Liver (tissue), 9 donors: ENCODE results near the gene MYOM1. TPM values are rescaled to one million over a fixed set of nuclear protein-coding genes. Genes with fewer than 3 reads are reported as not detected.

Source experiments
- DNase-seq: peaks from one replicate; pipeline ENCODE4 v3.0.0-alpha.2; 2017; ENCODE audit warnings: low spot score
- H3K27ac ChIP-seq, 2 donors: one replicate each; pipeline ENCODE4 v1.7.0; 2013; ENCODE audit warnings: inconsistent platforms in 2 of 2, low read length in 2 of 2, control low read depth in 1 of 2, low read depth in 1 of 2, mild to moderate bottlenecking in 1 of 2
- H3K27me3 ChIP-seq, 4 donors: one replicate each; pipeline versions ENCODE4 v1.6.1 to v1.7.0; 2013; ENCODE audit warnings: low read length in 3 of 4, inconsistent platforms in 1 of 4, mild to moderate bottlenecking in 1 of 4, moderate library complexity in 1 of 4; ENCODE audit not compliant: control insufficient read depth in 4 of 4, insufficient read depth in 4 of 4
- H3K36me3 ChIP-seq, 4 donors: one replicate each; pipeline versions ENCODE4 v1.6.1 to v1.7.0; 2013; ENCODE audit warnings: low read length in 3 of 4, mild to moderate bottlenecking in 3 of 4, low read depth in 1 of 4, moderate library complexity in 1 of 4; ENCODE audit not compliant: control insufficient read depth in 4 of 4, insufficient read depth in 3 of 4
- H3K4me1 ChIP-seq, 4 donors: one replicate each; pipeline versions ENCODE4 v1.6.1 to v1.7.0; 2013; ENCODE audit warnings: low read length in 3 of 4, mild to moderate bottlenecking in 3 of 4, moderate library complexity in 1 of 4; ENCODE audit not compliant: control insufficient read depth in 4 of 4, insufficient read depth in 4 of 4
- H3K4me3 ChIP-seq, 3 donors: one replicate each; pipeline versions ENCODE4 v1.6.1 to v1.7.0; 2013; ENCODE audit warnings: low read length in 3 of 3, control low read depth in 1 of 3, low read depth in 1 of 3, mild to moderate bottlenecking in 1 of 3
- H3K9ac ChIP-seq, 2 donors: one replicate each; pipeline ENCODE4 v1.7.0; 2013; ENCODE audit warnings: low read length in 2 of 2, mild to moderate bottlenecking in 2 of 2, moderate library complexity in 2 of 2, control low read depth in 1 of 2, low read depth in 1 of 2
- H3K9me3 ChIP-seq, 4 donors: one replicate each; pipeline versions ENCODE4 v1.6.1 to v1.7.0; 2013; ENCODE audit warnings: low read length in 3 of 4; ENCODE audit not compliant: control insufficient read depth in 4 of 4
- CTCF ChIP-seq: fragments of 150-350 bp; IDR thresholded peaks from 2 replicates; pipeline ENCODE4 v1.5.1; 2017; ENCODE audit warnings: improper control_type of control experiment, low read depth, low read length; ENCODE audit not compliant: missing input control
- EGR1 ChIP-seq, 2 donors: IDR thresholded peaks; 2 replicates each; pipeline ENCODE4 v1.6.1; 2016 to 2018; ENCODE audit warnings: antibody characterized with exemption in 2 of 2, low read depth in 2 of 2
- FOXA1 ChIP-seq: IDR thresholded peaks from 2 replicates; pipeline ENCODE4 v1.6.1; 2016; ENCODE audit warnings: antibody characterized with exemption
- FOXA2 ChIP-seq: IDR thresholded peaks from 2 replicates; pipeline ENCODE4 v1.6.1; 2016; ENCODE audit warnings: antibody characterized with exemption
- HNF4A ChIP-seq, 2 donors: conservative IDR thresholded peaks; 2 replicates each; pipeline ENCODE4 v1.6.1; 2016; ENCODE audit warnings: antibody characterized with exemption in 2 of 2, mild to moderate bottlenecking in 2 of 2
- HNF4G ChIP-seq: IDR thresholded peaks from 2 replicates; pipeline ENCODE4 v1.6.1; 2016; ENCODE audit warnings: antibody characterized with exemption
- JUND ChIP-seq, 2 donors: IDR thresholded peaks; 2 replicates each; pipeline ENCODE4 v1.6.1; 2016; ENCODE audit warnings: antibody characterized with exemption in 2 of 2
- MAX ChIP-seq: IDR thresholded peaks from 2 replicates; pipeline ENCODE4 v1.6.1; 2016; ENCODE audit warnings: antibody characterized with exemption
- NR2F2 ChIP-seq: IDR thresholded peaks from 2 replicates; pipeline ENCODE4 v1.6.1; 2016; ENCODE audit warnings: antibody characterized with exemption
- RAD21 ChIP-seq, 2 donors: IDR thresholded peaks; 2 replicates each; pipeline ENCODE4 v1.6.1; 2016; ENCODE audit warnings: antibody characterized with exemption in 2 of 2, mild to moderate bottlenecking in 2 of 2
- REST ChIP-seq: IDR thresholded peaks from 2 replicates; pipeline ENCODE4 v1.6.1; 2016; ENCODE audit warnings: antibody characterized with exemption, mild to moderate bottlenecking
- RXRA ChIP-seq, 2 donors: IDR thresholded peaks; 2 replicates each; pipeline ENCODE4 v1.6.1; 2017 to 2018; ENCODE audit warnings: antibody characterized with exemption in 2 of 2, mild to moderate bottlenecking in 1 of 2
- SP1 ChIP-seq: IDR thresholded peaks from 2 replicates; pipeline ENCODE4 v1.6.1; 2018; ENCODE audit warnings: antibody characterized with exemption, mild to moderate bottlenecking
- TAF1 ChIP-seq: conservative IDR thresholded peaks from 2 replicates; pipeline ENCODE4 v1.6.1; 2016; ENCODE audit warnings: antibody characterized with exemption, mild to moderate bottlenecking
- YY1 ChIP-seq: IDR thresholded peaks from 2 replicates; pipeline ENCODE4 v1.6.1; 2016; ENCODE audit warnings: antibody characterized with exemption, mild to moderate bottlenecking
- ZBTB33 ChIP-seq: IDR thresholded peaks from 2 replicates; pipeline ENCODE4 v1.6.1; 2016; ENCODE audit warnings: antibody characterized with exemption
- WGBS: extraction: QIAGEN DNeasy Blood & Tissue Kit; methylation state at CpG from one replicate; pipeline ENCODE4 v1.1.7; 2013; 5-methylcytosine and 5-hydroxymethylcytosine counted together
- polyA plus RNA-seq, 2 donors: library from polyadenylated mRNA; stranded (reverse) in 1 of 2; unstranded in 1 of 2; fragments of 200-250 nt in 1 of 2; fragments of >200 nt in 1 of 2; fragmentation: Nextera tagmentation in 1 of 2; extraction: Ambion mirVana in 1 of 2; gene quantifications; one replicate each; pipeline versions ENCODE4 v1.2.1 to v1.2.3, GENCODE V29; 2013 to 2015
- total RNA-seq, 2 donors: library from RNA; depleted of rRNA; stranded (reverse); fragments of >200 nt; gene quantifications; one replicate each; pipeline ENCODE4 v1.2.3, GENCODE V29; 2014
- donor health status: healthy.
- donor health status: healthy.
- donor health status: healthy.
- donor health status: healthy.
- donor health status: healthy.

The MYOM1 gene
- total and polyA plus RNA-seq, 4 donors, result 10.1 to 48.4 (median 21.3) TPM

- no peak for DNase-seq
- Histone ChIP-seq H3K9ac (no peak overlapping the region), H3K27me3 (no peaks in the 10 kb centered on the region), H3K36me3 (peaks cover 0 to 7% (median 0%) of the 10 kb centered on the region in 4 donors), H3K4me1 (peaks cover 0 to 13% (median 10%) of the 10 kb centered on the region in 4 donors), H3K27ac (peak overlapping the region in 1 of 2 donors; percentile 42), H3K4me3 (no peak overlapping the region), H3K9me3 (no peaks in the 10 kb centered on the region)
- TF ChIP-seq TAF1 (no peak), NR2F2 (no peak), YY1 (no peak), HNF4A (conservative IDR thresholded peaks at IDR 0.05) (no peak), CTCF (no peak), FOXA2 (no peak), HNF4G (no peak), FOXA1 (no peak), SP1 (no peak), EGR1 (IDR thresholded peaks at IDR 0.05; ENCODE audit: low read depth in 2 of 2) (no peak), JUND (IDR thresholded peaks at IDR 0.05) (no peak), RAD21 (IDR thresholded peaks at IDR 0.05) (no peak), RXRA (IDR thresholded peaks at IDR 0.05) (no peak), ZBTB33 (no peak), REST (no peak)
- 79% methylated on average over 7 of the region's 7 CpGs for WGBS
These were observed 104.2 kb downstream of the MYOM1 start for GRCh38 chr18:3115447-3116030.

GRCh38 chr18:3114451-3114850 is 105.3 kb downstream of the MYOM1 start:
- Histone ChIP-seq H3K36me3 (peaks cover 0 to 7% (median 0%) of the 10 kb centered on the region in 4 donors), H3K4me3 (no peak overlapping the region), H3K9ac (no peak overlapping the region), H3K9me3 (no peaks in the 10 kb centered on the region), H3K27ac (no peak overlapping the region), H3K27me3 (no peaks in the 10 kb centered on the region), H3K4me1 (peaks cover 0 to 12% (median 8%) of the 10 kb centered on the region in 4 donors)
- TF ChIP-seq NR2F2 (no peak), CTCF (no peak), ZBTB33 (no peak), YY1 (no peak), JUND (IDR thresholded peaks at IDR 0.05) (no peak), SP1 (no peak), EGR1 (IDR thresholded peaks at IDR 0.05; ENCODE audit: low read depth in 2 of 2) (no peak), HNF4A (conservative IDR thresholded peaks at IDR 0.05) (no peak), MAX (no peak), RAD21 (IDR thresholded peaks at IDR 0.05) (no peak)
- 65% methylated on average over 3 of the region's 3 CpGs for WGBS
- DNase-seq, result no peak
